Neutrophil (primary cell): ENCODE data around the gene MACROD1.

Experiments used
- H3K27ac ChIP-seq: fragments of 200-600 bp; sonication (generic); 2 replicates; pipeline ENCODE4 v1.5.1; 2016; ENCODE audit warnings: mild to moderate bottlenecking, moderate library complexity
- H3K27me3 ChIP-seq: fragments of 200-600 bp; sonication (generic); 2 replicates; pipeline ENCODE4 v1.6.0; 2016; ENCODE audit warnings: mild to moderate bottlenecking
- H3K36me3 ChIP-seq: fragments of 200-600 bp; sonication (generic); 2 replicates; pipeline ENCODE4 v1.5.1; 2017
- H3K4me1 ChIP-seq, 2 experiments: fragments of 200-600 bp in 1 of 2; sonication (generic) in 1 of 2; 1 replicate in 1 of 2; 2 replicates in 1 of 2; pipeline versions ENCODE4 v1.5.1 to v1.6.1; 2013 to 2016; ENCODE audit warnings: low read depth in 1 of 2, low read length in 1 of 2, mild to moderate bottlenecking in 1 of 2, moderate library complexity in 1 of 2; ENCODE audit not compliant: control insufficient read depth in 1 of 2, insufficient read depth in 1 of 2
- H3K4me3 ChIP-seq, 2 experiments: fragments of 200-600 bp in 1 of 2; sonication (generic) in 1 of 2; 1 replicate in 1 of 2; 2 replicates in 1 of 2; pipeline ENCODE4 v1.5.1; 2013 to 2016; ENCODE audit warnings: low read depth in 1 of 2, low read length in 1 of 2, mild to moderate bottlenecking in 1 of 2, moderate library complexity in 1 of 2
- H3K9me3 ChIP-seq: fragments of 200-600 bp; sonication (generic); 2 replicates; pipeline ENCODE4 v1.5.1; 2016
- CTCF ChIP-seq: fragments of 200-600 bp; sonication (generic); IDR thresholded peaks from 2 replicates; pipeline ENCODE4 v1.5.1; 2016; ENCODE audit warnings: antibody characterized with exemption

The MACROD1 gene

GRCh38 chr11:63993100-63993499 lies 172.8 kb downstream of the MACROD1 start:
- no peak overlapping the region for H3K4me3 ChIP-seq
- no peak overlapping the region for H3K27ac ChIP-seq
- peaks cover under 1% of the 10 kb centered on the region for H3K27me3 ChIP-seq
- H3K4me1 ChIP-seq = no peaks in the 10 kb centered on the region
- H3K36me3 ChIP-seq = peaks cover 93% of the 10 kb centered on the region
- no peak for TF ChIP-seq CTCF
- no peaks in the 10 kb centered on the region for H3K9me3 ChIP-seq

- no peaks in the 10 kb centered on the region for H3K9me3 ChIP-seq
- no peaks in the 10 kb centered on the region for H3K27me3 ChIP-seq
- H3K36me3 ChIP-seq = peaks cover 78% of the 10 kb centered on the region
- peaks cover 12 to 14% of the 10 kb centered on the region in 2 experiments for H3K4me1 ChIP-seq
- H3K4me3 ChIP-seq = no peak overlapping the region
- H3K27ac ChIP-seq = no peak overlapping the region
- TF ChIP-seq CTCF = no peak
These were observed 174.4 kb downstream of the MACROD1 start for GRCh38 chr11:63991558-63991957.

GRCh38 chr11:63986932-63987513 lies 178.9 kb downstream of the MACROD1 start:
- H3K9me3 ChIP-seq = no peaks in the 10 kb centered on the region
- peaks cover 36% of the 10 kb centered on the region for H3K36me3 ChIP-seq
- H3K27ac ChIP-seq = peak overlapping the region; percentile 83
- no peaks in the 10 kb centered on the region for H3K27me3 ChIP-seq
- peak overlapping the region; percentile 71 to 73 for H3K4me3 ChIP-seq
- no peak for TF ChIP-seq CTCF
- peaks cover 17 to 33% of the 10 kb centered on the region in 2 experiments for H3K4me1 ChIP-seq

- no peak for TF ChIP-seq CTCF
- Histone ChIP-seq H3K27ac (peak within 1 kb of the TSS; percentile 83), H3K4me3 (peak within 1 kb of the TSS; percentile 71 to 73), H3K36me3 (peaks cover 29% of the 10 kb centered on the region), H3K9me3 (no peaks in the 10 kb centered on the region), H3K27me3 (no peaks in the 10 kb centered on the region), H3K4me1 (peaks cover 17 to 33% of the 10 kb centered on the region in 2 experiments)
These were observed 179.6 kb downstream of the MACROD1 start, which contains the start of gene OTUB1 for GRCh38 chr11:63986156-63986931. Gene OTUB1, plus strand, starts transcription at chr11:63986438. Its CDS starts 19 bp downstream, at chr11:63986457.

- H3K27ac ChIP-seq = peak overlapping the region; percentile 83
- H3K36me3 ChIP-seq = peaks cover 24% of the 10 kb centered on the region
- H3K9me3 ChIP-seq = no peaks in the 10 kb centered on the region
- H3K4me1 ChIP-seq = peaks cover 17 to 33% of the 10 kb centered on the region in 2 experiments
- no peak for TF ChIP-seq CTCF
- H3K27me3 ChIP-seq = no peaks in the 10 kb centered on the region
- H3K4me3 ChIP-seq = peak overlapping the region; percentile 71 to 73
These were observed 180.1 kb downstream of the MACROD1 start for GRCh38 chr11:63985812-63986155.
